Measurements from ENCODE around the gene GRID1.

GRID1 gene

DNA sequence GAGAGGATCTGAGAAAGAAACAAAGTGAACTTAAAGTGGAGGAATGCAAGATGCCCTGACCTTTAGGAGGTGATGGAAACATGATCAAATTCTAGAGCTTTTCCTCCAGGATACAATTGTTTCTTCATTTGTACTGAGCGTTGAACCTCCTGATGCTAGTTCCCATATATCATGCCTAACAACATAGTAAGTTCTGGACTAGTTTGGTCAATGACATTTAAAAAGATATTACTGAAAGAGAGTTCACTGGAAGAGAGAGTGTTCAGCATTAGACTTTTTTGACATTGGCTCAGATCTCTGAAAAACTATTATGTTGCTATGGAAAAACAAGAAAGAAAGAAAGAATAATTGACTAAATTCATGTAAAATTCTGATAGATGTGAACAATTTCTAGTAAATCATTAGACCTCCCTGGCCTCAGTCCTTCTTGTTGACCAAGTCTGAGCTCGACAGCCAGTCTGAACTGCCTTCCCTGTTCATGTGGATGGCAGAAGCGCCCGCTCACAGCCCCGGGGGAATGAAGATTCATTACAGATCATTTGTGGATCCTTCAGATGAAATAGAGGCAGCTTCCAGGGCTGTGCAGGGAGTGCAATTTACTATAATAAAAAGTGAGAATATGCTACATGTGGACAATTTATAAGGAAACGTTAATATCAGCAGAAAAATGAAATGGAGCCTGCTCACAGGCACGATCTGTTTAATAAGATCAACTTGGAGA, 442.1 kb downstream of the GRID1 start:
- no peak overlapping the region for H3K4me3 ChIP-seq (replicated peaks in 1 of 2; ENCODE audit: low read depth in 2 of 2, low read length in 2 of 2)
- TF ChIP-seq, protein P1, sequence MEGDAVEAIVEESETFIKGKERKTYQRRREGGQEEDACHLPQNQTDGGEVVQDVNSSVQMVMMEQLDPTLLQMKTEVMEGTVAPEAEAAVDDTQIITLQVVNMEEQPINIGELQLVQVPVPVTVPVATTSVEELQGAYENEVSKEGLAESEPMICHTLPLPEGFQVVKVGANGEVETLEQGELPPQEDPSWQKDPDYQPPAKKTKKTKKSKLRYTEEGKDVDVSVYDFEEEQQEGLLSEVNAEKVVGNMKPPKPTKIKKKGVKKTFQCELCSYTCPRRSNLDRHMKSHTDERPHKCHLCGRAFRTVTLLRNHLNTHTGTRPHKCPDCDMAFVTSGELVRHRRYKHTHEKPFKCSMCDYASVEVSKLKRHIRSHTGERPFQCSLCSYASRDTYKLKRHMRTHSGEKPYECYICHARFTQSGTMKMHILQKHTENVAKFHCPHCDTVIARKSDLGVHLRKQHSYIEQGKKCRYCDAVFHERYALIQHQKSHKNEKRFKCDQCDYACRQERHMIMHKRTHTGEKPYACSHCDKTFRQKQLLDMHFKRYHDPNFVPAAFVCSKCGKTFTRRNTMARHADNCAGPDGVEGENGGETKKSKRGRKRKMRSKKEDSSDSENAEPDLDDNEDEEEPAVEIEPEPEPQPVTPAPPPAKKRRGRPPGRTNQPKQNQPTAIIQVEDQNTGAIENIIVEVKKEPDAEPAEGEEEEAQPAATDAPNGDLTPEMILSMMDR (IDR thresholded peaks at IDR 0.05; ENCODE audit: low read depth, low read length) = no peak
- no peak for DNase-seq (ENCODE audit: low read depth in 2 of 2)

DNA sequence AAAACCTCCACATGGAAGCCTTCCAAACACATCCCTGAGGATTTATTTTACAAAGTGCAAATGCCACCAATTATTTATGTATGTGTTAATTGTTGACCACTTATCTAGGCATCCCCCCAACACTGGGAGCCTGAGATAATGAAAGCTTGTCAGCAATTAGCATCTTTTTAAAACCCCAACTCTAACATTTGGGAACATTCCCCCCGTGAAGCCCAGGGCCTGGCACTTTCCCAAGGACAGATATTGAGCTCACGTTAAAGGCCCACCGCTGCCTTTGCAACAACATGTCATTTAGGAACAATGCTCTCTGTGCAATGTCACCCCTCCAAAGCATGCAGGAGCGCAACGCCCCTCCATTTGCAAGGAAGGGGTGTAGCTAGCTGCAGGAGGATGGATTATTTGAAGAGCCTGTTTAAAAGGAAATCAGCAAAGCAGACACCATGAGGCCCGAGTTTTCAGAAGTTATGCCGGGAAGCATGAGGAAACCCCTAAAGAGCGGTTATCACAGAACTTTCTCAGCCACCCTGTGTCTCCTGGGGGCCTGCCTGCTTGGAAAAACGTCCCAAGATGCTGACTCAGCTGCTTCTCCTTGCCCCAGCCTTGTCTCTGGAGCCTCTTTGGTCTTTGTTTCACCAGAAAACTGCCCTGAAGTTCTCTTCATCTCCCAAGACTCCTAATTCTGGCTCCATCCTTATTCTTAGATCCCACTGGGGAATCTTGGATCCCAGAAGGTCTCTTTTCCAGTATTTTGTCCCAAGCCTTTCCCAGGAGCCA, 444.1 kb downstream of the GRID1 start:
- TF ChIP-seq, protein P1 (IDR thresholded peaks at IDR 0.05; ENCODE audit: low read depth, low read length) = no peak
- H3K4me3 ChIP-seq (replicated peaks in 1 of 2; ENCODE audit: low read depth in 2 of 2, low read length in 2 of 2) = no peak overlapping the region
- no peak for DNase-seq (ENCODE audit: low read depth in 2 of 2)

DNA sequence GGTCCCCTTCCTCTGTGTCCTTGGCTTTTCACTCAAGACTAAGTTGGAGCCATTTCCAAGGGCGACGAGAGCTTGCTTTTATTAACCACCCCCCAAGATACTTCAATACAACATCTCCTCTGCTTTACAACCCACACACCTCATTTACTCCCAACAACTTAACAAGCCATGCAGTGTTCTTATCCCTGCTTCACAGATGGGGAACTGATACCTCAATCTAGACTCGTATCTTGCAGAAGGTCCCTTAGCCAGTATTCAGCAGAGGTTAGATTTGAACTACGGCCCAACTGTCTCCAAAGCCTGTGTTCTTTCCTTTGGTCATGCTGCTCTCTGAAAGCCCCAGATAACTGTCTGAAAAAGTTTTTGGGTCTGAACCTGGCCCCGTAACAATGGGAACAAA, 444.8 kb downstream of the GRID1 start:
- DNase-seq (ENCODE audit: low read depth in 2 of 2) = no peak
- TF ChIP-seq, protein P1 (IDR thresholded peaks at IDR 0.05; ENCODE audit: low read depth, low read length) = no peak
- no peak overlapping the region for H3K4me3 ChIP-seq (replicated peaks in 1 of 2; ENCODE audit: low read depth in 2 of 2, low read length in 2 of 2)

GRCh38 chr10:85920311-85920710, 446.3 kb downstream of the GRID1 start:
- TF ChIP-seq, protein P1 (IDR thresholded peaks at IDR 0.05; ENCODE audit: low read depth, low read length) = no peak
- H3K4me3 ChIP-seq (replicated peaks in 1 of 2; ENCODE audit: low read depth in 2 of 2, low read length in 2 of 2) = no peak overlapping the region
- DNase-seq (ENCODE audit: low read depth in 2 of 2) = no peak

GRCh38 chr10:85919491-85920021, 447.0 kb downstream of the GRID1 start:
- no peak for DNase-seq (ENCODE audit: low read depth in 2 of 2)
- TF ChIP-seq, protein P1 (IDR thresholded peaks at IDR 0.05; ENCODE audit: low read depth, low read length) = no peak
- no peak overlapping the region for H3K4me3 ChIP-seq (replicated peaks in 1 of 2; ENCODE audit: low read depth in 2 of 2, low read length in 2 of 2)

GRCh38 chr10:85918371-85918770, 448.2 kb downstream of the GRID1 start:
- TF ChIP-seq, protein P1 (IDR thresholded peaks at IDR 0.05; ENCODE audit: low read depth, low read length) = no peak
- no peak for DNase-seq (ENCODE audit: low read depth in 2 of 2)
- no peak overlapping the region for H3K4me3 ChIP-seq (replicated peaks in 1 of 2; ENCODE audit: low read depth in 2 of 2, low read length in 2 of 2)
